ENCODE measurements around the gene ITGA1.
"Not testable (repeated sequence)": the region's sequence is repeated elsewhere in the genome, so short reads cannot be mapped to it uniquely, and the experiment has no call there.

The ITGA1 gene

GRCh38 chr5:52834320-52834719, 46.6 kb downstream of the ITGA1 start:
- DNase-seq = no peak

GRCh38 chr5:52837068-52837467, 49.4 kb downstream of the ITGA1 start:
- no peak for DNase-seq

DNA sequence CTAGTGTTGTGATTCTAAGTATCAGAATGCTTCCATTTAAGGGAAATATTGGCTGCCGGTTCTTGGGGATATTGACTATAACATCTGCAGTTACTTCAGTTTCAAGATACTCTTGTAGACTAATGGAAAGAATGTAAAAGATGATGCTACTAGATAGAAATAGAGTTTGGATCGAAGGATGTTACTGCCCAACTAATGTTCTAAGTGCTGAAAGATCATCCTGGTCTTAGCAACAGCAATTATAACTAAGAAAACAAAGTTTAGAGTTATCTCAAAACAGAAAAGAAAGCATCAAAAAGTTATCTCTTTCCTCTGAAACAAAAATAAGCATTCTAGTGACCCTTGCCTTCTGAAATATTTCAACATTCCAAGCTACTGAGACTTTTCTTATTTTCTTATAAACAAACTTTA, 49.9 kb downstream of the ITGA1 start:
- no peak for DNase-seq

- DNase-seq = no peak
Observed at GRCh38 chr5:52838326-52839015, 50.8 kb downstream of the ITGA1 start.

DNA sequence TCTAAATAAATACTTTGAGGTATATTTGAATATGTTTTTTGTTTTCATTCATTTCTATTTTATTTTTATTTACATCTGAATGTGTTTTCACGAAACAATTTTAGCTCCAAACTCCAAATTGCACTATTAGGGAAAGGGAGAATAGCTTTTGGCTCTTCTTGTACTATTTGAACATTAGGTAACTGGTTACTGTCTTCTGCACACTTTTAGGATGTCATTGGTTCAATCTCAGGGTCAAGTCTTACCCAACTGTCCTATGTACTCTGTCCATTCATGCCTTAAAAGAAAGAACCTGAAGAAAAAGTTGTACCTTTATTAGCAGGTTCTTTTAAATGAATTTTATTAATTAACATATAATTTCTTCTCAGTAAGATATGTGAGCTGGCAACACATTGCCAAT, 51.6 kb downstream of the ITGA1 start:
- no peak for DNase-seq

DNA sequence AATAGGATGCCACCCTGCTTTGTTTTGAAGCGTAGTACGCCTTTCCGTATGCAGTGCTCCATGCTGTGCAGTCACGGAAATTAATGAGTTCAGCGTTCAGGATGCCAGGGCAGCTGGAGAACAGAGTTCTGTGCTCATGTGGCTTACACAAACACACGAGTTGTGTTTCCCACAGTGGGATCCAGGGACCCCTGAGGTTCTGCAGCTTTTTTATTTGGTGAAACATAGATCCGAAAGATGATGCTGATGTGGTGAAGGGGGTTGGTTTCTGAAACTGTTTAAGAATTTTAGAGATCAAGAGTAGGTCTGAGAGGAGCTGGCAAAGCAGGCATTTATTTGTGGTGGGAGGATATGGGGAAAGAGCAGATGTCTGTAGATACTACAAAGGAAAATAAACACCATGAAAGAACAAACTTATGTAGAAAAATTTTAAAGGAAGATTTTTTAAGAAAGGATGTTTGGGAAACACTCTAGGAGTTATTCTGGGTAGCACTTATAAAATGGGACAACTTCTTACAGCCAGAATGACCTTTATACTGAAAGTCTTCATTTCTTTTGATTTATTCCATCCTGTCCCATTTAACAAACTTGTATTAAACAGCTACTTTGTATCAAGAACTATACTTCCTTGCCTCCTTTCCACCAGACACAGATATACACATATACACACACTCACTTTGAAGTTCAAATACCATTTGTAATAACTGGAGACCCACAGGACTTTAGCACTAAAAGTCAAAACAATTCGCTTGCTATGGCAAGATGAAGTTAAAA, 52.7 kb downstream of the ITGA1 start:
- no peak for DNase-seq

DNA sequence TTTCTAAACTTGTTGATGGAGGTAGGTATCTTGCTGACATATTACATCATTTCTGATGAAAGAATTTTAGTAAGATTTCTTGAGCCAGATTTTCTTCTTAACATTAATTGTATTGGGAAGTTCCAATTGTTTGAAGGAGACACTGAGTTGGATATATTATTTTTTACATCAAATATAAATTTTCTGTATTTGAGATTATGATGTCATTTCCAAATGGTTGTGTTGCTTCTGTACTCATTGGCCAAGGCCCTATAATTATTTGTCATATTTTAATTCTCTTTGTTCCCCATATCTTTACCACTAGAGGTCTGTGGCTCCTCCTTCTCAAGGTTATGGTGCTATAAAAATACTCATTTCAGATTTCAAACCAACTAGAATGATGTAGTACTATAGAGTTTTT, 53.4 kb downstream of the ITGA1 start:
- DNase-seq = no peak

GRCh38 chr5:52842111-52842510, 54.4 kb downstream of the ITGA1 start:
- no peak for DNase-seq

DNA sequence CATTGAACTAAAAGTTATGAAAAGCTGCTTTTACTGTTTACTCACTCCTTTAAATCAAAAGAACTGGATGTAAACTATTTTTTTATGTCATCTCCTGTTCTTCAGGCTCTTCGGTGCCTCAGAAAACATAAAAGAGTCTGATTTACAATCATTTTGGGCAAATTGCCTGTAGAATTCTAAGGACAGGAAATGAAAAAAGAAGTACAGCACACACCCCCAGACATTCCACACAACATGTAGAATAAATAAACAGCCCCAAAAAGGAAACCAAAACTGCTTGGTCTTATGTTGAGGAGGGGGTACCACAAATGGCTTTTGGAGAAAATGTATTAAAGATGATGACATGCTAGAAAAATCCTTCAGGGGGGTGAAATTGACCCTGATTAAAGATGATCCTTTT, 57.2 kb downstream of the ITGA1 start:
- DNase-seq = no peak

GRCh38 chr5:52846182-52846842, 58.6 kb downstream of the ITGA1 start:
- DNase-seq = no peak

DNA sequence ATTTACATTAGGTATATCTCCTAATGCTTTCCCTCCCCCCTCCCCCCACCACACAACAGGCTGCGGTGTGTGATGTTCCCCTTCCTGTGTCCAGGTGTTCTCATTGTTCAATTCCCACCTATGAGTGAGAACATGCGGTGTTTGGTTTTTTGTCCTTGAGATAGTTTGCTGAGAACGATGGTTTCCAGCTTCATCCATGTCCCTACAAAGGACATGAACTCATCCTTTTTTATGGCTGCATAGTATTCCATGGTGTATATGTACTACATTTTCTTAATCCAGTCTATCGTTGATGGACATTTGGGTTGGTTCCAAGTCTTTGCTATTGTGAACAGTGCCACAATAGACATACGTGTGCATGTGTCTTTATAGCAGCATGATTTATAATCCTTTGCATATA, 61.0 kb downstream of the ITGA1 start:
- DNase-seq = not testable (repeated sequence)

GRCh38 chr5:52849544-52849943, 61.8 kb downstream of the ITGA1 start:
- DNase-seq = no peak

- no peak for DNase-seq
Observed at GRCh38 chr5:52853650-52854049, 65.9 kb downstream of the ITGA1 start.

GRCh38 chr5:52854301-52854700, 66.6 kb downstream of the ITGA1 start:
- no peak for DNase-seq

DNA sequence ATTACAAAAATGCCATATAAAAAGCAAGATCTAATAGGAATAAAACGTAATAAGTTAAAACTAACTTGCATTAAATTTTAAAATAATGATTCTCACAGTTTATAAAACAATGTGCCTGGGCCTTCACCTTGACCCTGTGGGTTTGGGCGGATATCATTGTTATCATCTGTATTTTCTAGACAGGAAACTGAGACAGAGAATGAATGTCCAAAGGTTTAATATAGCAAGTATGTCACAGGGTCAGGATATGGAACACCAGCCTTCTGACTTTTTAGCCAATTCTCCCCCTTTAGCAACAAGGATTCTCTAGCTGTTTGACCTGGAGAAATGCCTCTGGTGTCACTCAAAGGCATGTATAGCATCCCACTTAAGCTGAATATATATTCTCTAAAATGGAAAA, 67.2 kb downstream of the ITGA1 start:
- DNase-seq = no peak

DNA sequence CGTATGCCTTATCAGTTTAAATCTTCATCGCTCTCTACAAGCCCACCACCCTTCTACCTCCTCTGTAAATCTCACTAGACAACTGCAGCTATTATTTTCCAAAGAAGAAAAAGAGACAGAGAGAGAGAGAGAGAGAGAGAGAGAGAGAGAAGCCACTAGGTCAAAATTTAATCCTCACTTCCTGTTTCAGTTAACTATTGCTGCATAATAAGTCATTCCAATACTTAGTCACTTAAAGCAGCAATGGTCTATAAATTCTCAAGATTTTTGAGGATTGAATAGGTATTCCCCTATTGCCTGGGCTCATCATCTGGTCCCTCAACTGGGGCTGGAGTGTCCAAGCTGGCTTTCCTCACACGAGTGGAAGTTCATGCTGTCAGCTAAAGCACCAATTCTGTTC, 68.8 kb downstream of the ITGA1 start:
- DNase-seq = no peak

DNA sequence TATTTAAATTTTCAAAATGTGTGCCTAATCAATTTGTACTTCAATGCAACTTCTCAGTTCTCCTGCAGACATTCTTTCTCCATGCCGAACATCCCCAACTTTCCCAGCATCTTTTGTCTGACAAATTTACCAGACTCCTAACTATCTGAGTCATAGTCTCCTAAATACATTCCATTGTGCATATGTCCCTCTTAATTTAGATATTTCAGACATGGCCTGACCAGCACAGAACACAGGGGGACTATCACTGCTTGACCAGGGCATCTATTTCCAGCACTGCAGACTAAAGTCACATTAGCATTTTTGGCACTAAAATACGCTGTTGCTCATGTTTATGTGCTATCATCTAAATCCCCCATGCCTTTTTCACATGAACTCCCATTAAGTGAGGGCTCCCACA, 71.9 kb downstream of the ITGA1 start:
- no peak for DNase-seq

DNA sequence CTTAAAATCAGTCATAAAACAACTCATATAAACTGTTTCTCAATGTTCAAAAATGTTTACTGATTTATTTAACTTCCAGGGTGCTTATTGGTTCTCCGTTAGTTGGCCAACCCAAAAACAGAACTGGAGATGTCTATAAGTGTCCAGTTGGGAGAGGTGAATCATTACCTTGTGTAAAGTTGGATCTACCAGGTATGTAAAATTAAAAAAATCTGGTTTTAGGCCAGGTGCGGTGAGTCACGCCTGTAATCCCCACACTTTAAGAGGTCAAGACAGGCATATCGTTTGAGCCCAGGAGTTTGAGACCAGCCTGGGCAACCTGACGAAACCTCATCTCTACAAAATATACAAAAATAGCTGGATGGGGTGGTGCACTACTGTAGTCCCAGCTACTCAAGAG, 73.7 kb downstream of the ITGA1 start:
- no peak for DNase-seq

- no peak for DNase-seq
Observed at GRCh38 chr5:52863715-52864290, 76.1 kb downstream of the ITGA1 start.

DNA sequence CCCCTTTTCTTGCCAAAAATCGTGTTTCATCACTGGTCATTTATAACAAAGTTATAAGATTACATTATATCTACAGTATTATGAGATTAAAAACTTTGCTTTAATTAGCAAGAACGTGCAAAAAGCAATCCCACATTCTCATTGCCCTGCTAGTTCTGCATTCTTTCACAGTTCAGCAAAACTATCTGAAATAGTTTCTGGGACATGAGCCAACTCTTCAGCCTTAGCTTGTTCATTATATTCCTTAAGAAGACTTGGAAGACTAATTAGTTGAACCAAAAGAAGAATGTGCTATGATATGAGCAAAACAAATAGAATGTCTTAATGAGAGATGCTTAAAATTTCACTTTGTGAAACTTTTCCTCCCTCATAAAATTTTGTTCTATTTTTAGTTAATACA, 76.7 kb downstream of the ITGA1 start:
- no peak for DNase-seq

DNA sequence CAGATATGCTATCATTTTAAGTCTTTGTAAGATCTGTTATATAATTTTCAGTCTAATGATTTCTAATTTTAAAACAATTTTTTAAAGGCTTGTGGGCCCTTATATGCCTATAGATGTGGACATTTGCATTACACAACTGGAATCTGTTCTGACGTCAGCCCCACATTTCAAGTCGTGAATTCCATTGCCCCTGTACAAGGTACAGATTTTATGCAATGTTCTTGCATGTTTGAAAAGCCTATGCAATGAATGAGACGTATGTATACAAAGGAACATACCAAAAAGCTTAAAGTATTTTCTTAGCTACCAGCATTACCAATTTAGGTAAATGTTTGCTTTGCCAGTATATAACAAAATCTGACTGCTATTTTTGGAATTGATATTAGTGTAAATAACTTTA, 77.2 kb downstream of the ITGA1 start:
- DNase-seq = no peak

GRCh38 chr5:52865991-52866390, 78.3 kb downstream of the ITGA1 start:
- DNase-seq = not testable (repeated sequence)

DNA sequence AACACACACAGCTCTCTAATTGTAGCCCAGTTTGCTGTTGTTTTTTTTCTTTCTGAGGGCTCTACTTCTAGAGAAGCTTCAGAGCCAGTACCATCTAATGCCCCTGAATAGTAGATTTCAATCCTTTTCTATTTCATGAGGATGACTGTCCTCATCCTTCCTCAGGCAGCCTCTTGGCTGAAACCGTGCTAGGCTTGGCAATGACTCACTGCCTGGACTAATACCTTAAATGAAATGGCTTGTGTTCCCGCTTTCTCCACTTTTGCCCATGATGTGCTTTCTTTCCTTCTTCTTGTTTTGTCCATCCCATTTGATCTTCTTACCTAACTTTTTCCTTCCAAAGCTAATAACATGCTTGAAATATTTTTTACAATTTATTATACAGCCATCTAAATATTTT, 80.1 kb downstream of the ITGA1 start:
- DNase-seq = no peak

GRCh38 chr5:52868417-52868816, 80.7 kb downstream of the ITGA1 start:
- no peak for DNase-seq
